GM18907 (cell line): ENCODE data around the gene RBBP8NL.

ENCODE experiments used
- ATAC-seq: cut with Tn5 transposase; IDR thresholded peaks from one replicate; pipeline ENCODE4 v1.9.1; 2021; ENCODE audit warnings: mild to moderate bottlenecking, moderate library complexity; ENCODE audit not compliant: unreplicated experiment

The RBBP8NL gene

DNA sequence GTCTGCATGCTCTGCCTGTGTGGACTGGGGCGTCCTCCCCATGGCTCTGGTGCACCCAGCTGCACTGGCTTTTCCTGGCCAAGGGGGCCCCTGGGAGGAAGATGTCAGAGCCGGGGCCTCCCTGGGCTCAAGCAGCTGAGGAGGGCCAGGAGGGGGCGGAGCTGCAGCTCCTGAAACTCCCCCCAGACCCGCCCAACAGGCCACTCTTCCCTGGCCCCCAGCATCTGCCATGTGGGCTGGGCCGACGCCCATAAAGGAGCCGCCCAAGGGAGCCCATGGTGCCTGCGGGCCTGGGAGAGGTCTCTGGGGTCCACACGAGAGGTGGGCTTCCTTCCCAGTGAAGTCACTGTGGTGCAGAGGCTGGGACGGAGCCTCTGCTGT is 4.0 kb downstream of the RBBP8NL start:
- ATAC-seq: no peak

DNA sequence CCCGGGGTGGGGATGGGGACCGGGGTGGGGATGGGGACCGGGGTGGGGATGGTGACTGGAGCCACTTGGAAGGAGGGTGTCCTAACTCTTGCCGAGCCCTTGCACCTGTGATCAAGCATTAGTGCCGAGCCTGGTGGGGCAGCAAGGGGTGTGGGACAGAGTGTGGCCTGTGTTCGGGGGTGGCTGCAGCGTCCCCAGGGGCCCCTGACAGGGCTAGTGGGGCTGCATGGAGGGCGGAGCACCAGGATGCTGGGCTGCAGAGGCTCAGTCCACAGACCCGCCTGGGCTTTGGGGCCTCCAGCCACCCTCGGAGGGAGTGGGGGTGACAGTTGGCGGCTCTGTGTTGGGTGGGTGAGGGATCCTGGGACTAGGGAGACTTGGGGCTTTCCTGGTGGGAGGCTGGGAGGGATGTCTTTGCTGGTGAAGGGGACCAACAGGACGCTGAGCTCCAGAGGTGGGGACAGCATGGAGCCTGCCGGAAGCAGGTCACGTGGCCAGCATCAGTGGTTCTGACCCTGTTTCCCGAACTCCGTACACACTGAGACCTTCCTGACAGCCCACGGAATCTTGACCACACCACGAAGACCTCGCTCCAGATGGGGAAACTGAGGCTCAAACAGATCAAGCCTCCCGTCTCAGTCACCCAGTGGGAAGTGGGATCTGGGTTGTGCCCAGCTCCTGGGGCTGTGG is 4.6 kb downstream of the RBBP8NL start:
- no peak for ATAC-seq

- ATAC-seq: no peak
These were observed 5.7 kb downstream of the RBBP8NL start for GRCh38 chr20:62421716-62421990.

- ATAC-seq: no peak
These were observed 6.3 kb downstream of the RBBP8NL start for GRCh38 chr20:62420846-62421715.

- ATAC-seq: no peak
These were observed 7.6 kb downstream of the RBBP8NL start for GRCh38 chr20:62419759-62420158.

DNA sequence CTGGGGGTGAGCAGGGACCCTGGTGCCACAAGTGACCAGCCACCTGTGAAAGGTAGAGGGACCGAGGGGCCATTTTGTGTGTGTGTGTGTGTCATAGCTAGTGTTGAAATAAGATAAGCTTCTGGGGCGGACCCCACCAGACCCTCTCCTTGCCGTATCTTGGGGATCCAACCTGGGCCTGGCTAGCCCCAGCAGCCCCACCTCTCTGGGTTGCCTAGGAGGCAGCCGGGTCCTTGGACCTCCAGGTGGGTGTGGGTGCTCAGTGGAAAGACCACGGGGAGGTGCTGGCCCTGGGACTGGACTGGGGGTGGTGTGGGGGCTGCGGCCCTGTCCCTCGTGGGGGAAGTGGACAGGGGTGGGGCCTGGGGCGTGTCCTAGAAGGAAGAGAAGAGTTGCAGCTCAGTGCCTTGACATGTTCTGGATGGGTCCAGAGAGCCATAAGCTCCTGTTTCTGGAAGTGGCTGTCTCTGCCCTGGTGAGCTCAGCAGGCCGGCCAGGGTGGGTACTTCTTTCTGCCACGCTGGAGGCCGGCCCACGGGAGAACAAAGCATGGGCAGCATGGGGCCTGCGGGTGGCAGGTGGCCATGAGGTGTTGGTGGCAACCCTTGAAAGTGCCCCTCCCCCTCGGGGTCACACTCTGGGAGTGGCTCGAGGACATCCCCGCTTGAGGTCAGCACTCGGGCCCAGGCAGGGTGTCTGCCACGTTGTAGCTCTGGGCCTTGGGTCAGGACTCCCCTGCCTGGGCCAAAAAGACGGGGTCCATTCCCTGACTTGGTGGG is 8.4 kb downstream of the RBBP8NL start:
- no peak for ATAC-seq

DNA sequence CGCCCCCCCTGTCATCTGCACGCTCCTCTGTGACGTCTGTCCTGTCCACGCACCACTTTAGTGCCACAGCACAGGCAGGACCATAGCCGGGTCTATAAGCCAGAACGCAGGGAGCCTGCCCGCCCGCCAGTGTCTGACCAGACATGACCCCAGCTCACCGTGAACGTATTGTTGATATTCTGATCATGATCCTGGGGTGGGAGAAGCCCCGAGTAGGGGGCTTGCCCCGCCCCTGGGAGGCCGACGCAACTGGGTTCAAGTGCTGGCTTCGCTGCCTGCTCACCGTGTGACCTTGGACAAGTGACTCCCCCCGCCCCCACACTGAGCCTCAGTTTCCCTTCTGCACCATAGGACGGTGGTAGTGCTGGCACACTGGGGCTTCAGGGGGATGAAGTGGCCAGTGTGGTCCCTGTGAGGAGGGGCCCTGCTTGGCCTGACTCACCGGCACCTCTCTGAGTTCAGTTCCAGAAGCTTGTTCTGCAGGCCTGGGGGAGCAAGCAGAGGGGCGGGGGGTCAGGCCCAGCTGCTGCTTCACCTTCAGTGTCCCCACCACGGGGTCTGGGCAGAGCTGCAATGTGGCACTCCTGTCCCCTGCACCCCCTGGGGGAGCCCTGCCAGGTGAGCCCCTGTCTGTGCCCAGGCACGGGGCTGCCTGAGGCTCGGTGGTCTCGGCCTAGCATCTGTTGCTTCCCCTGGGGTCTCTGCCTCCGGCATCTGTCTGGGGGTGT is 9.2 kb downstream of the RBBP8NL start:
- ATAC-seq: no peak

DNA sequence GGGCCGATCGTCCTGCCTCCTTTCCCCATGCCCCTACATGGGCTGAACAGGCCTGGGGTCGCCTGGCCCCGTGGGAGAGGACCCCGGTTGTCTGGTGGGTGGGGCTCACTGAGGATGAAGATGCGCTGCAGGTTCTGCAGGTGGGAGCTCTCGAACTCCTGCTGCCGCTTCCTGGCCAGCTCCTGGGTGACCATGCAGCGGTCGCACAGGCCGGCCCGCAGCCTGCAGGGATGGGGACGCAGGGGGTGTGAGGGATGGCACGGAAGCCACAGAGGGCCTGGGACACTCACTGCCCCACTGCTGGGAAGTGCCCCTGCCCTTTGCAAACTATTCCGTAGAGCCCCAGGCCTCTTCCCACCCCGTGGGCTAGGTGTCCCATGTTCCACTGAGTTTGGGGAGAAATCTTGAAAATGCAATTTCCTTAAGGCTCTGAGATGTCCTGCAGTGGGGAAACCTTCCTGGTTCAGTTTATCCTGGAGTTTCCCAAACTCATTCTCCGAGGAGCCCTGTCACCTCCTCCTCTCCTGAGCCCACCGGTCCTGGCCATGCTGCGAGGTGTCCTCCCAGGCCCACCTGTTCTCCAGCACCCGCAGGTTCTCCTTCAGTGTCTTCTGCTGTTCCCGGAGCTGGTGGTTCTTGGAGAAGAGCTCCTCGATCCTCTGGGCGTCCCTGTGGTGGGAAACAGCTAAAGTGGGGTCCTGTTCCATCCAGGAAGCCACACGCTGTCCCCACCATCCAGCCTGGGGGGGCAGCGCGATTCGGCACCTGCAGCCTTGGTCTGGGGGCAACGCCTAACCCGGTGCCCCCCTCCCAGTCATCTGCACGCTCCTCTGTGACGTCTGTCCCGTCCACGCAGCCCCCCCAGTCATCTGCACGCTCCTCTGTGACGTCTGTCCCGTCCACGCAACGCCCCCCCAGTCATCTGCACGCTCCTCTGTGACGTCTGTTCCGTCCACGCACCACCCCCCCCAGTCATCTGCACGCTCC is 10.4 kb downstream of the RBBP8NL start:
- ATAC-seq: no peak

DNA sequence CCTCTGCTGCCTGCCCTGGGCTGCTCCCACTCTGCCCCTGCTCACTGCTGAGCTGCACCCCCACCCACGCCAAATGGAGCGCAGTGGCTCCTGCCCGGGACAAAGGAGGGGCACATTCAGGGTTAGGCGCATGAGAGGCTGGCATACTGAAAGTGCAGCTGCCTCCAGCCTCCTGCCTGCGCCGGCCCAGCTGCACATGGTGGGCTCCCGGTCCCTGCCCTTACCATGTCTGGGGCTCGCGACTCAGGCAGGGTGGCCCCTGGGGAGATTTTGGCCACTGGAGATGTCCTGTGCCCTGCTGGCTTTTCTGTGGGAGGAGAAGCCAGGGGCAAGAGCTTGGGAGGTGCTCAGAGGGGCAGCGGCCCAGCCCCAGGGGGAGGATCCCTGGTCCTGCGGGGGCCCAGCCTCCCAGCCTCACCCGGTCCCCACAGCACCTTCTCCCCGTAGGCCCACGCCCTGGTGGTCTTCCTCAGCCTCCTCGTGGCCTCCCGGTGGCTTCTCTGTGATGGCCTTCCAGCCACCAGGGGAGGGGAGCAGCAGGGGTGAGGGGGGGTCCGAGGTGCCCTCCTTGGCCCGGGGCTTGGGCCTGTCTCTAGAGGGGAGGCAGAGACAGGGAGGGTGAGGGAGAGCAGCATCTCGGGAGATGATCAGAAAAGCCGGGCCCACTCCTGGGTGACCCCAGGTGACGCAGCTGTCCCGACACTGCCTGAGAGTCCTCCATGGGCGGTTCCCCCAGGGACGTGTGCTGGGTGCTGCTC is 11.8 kb downstream of the RBBP8NL start:
- ATAC-seq: no peak

- no peak for ATAC-seq
These were observed 13.3 kb downstream of the RBBP8NL start for GRCh38 chr20:62413896-62414481.

GRCh38 chr20:62413025-62413570 is 14.2 kb downstream of the RBBP8NL start:
- no peak for ATAC-seq

GRCh38 chr20:62412194-62413024 is 14.9 kb downstream of the RBBP8NL start:
- ATAC-seq: no peak

- ATAC-seq: no peak
These were observed 15.7 kb downstream of the RBBP8NL start for GRCh38 chr20:62411479-62412193.

DNA sequence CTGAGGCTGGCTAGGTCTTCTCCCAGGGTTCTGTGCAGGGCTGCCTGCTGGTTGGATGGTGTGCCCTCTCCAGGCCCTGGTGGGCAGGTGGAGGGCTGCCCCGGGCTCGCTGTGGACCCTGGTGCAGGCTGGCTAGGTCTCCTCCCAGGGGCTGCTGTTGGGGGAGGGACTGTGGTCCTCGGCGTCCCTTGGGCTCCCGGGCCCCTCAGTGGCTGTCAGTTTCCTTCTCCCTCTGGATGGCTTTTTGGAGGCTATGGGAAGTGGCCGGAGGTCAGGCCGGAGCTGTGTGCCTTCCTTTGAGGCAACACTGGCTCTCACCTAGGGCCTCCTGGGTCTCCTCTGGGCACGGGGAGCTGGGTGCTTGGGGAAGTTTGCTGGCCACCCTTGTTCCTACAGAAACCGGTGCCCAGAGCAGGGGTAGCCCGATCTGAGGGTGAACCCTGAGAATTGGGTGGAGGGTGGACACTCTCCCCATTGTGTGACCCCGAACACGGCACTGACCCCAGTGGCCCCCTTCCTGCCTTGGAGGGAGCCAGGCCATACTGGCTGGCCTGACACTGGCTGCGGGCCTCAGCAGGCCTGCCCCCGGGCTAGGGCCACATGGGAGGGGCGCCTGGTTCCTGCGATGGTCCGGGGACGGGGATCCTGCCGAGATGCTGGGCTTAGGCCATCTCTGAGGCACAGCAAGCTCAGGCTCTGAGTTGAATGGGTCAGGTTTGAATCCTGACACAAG is 16.4 kb downstream of the RBBP8NL start:
- ATAC-seq: no peak

DNA sequence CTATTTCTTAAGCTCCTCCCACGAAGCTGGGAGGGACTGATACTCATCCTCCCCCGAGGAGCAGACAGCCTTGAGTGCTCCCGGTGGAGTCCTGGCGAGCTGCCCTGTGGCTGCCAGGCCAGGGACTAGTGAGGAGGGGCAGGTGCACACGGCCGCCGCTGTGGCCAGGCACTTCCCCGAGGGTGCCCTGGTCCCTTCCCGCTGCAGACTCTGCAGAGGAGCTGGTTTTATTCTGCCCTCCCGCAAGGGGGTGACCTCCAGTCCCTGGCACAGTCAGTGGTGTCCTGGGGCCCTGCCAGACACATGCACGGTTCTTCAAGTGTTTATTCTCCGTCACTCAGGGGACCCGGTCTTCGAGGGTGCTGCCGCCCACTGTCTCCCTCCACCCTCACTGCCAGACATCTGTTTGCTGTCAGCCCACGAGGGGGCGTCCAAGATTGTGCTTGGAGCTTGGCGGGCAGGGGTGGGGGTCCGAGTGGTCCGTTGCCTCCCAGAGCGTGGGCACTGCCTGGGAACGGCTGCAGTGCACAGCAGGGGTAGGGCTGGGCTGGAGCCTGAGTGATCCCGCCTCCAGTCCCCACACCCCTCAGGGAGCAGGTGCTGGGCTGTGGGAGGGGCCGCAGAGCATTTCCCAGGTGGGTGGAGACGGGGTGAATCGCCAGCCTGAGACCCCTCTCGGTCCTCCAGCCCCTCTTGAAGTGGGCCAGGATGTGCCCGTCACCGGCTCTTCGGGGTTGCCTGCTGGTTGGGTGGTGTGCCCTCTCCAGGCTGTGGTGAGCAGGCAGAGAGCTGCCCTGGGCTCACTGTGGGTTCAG is 17.2 kb downstream of the RBBP8NL start:
- ATAC-seq: no peak
